CD4-positive, alpha-beta T cell treated with Interleukin-12 subunit alpha and Interleukin-12 subunit beta, for 1 hour (primary cell): ENCODE results near the gene TCTN3.

Experiments
- DNase-seq: peaks from one replicate; pipeline ENCODE4 v3.0.0-alpha.2; 2020

Gene TCTN3

GRCh38 chr10:95618101-95618500 is 75.6 kb downstream of the TCTN3 start:
- DNase-seq: no peak

- no peak for DNase-seq
Measured at GRCh38 chr10:95616446-95616845, 77.3 kb downstream of the TCTN3 start.
